C1 segment of cervical spinal cord (tissue), 14 donors: ENCODE measurements around the gene KRT17.
A peak's percentile ranks its signal among the peaks of the same experiment; 100 is the strongest.
"Not testable (repeated sequence)": the region's sequence is repeated elsewhere in the genome, so short reads cannot be mapped to it uniquely, and the experiment has no call there.

Source experiments
- DNase-seq, 14 donors: peaks; one replicate each; lab custom pipeline; 2025; lab: John Stamatoyannopoulos, UW

KRT17 gene

GRCh38 chr17:41654678-41655607 is 30.6 kb upstream of the KRT17 start:
- no peak for DNase-seq

GRCh38 chr17:41653892-41654677 is 29.7 kb upstream of the KRT17 start:
- DNase-seq, result no peak

- DNase-seq, result no peak
These were observed 29.0 kb upstream of the KRT17 start for GRCh38 chr17:41653421-41653820.

GRCh38 chr17:41652461-41652970 is 28.1 kb upstream of the KRT17 start:
- DNase-seq, result no peak

- DNase-seq, result peak in 5 of 14 donors; percentile 9 to 25 (median 22)
These were observed 27.5 kb upstream of the KRT17 start for GRCh38 chr17:41651625-41652460.

GRCh38 chr17:41650794-41651624 is 26.6 kb upstream of the KRT17 start:
- DNase-seq, result no peak

- no peak for DNase-seq
These were observed 25.6 kb upstream of the KRT17 start for GRCh38 chr17:41649923-41650519.

- DNase-seq, result peak in 13 of 14 donors; percentile 19 to 80 (median 51)
These were observed 24.2 kb upstream of the KRT17 start for GRCh38 chr17:41648411-41649195.

- DNase-seq, result peak in 12 of 14 donors; percentile 37 to 84 (median 68)
These were observed 23.6 kb upstream of the KRT17 start for GRCh38 chr17:41647940-41648410.

- DNase-seq, result no peak
These were observed 22.9 kb upstream of the KRT17 start for GRCh38 chr17:41647038-41647813.

- no peak for DNase-seq
These were observed 18.1 kb upstream of the KRT17 start for GRCh38 chr17:41642252-41643156.

GRCh38 chr17:41640596-41640995 is 16.2 kb upstream of the KRT17 start:
- DNase-seq, result not testable (repeated sequence)

GRCh38 chr17:41639492-41640473 is 15.4 kb upstream of the KRT17 start:
- DNase-seq, result no peak

- DNase-seq, result no peak
These were observed 14.6 kb upstream of the KRT17 start for GRCh38 chr17:41638941-41639340.

GRCh38 chr17:41638194-41638593 is 13.8 kb upstream of the KRT17 start:
- DNase-seq, result no peak

- no peak for DNase-seq
These were observed 12.3 kb upstream of the KRT17 start for GRCh38 chr17:41636652-41637051.
